K562 (cell line): Measurements from ENCODE around the gene TCHP. TPM values are rescaled to one million over a fixed set of nuclear protein-coding genes. Genes with fewer than 3 reads are reported as not detected.

Source experiments
- ATAC-seq: fragments of 200-7000 bp; cut with Tn5 transposase; 3 replicates; pipeline ENCODE4 v1.9.1; 2020; ENCODE audit warnings: moderate library complexity
- BruUV-seq: library from RNA; stranded (reverse); fragments of 400-500 nt; replicated peaks from 2 replicates; lab custom pipeline; 2021; lab: Mats Ljungman, UMichigan
- CTCF ChIA-PET: fragments of 300-600 bp; formaldehyde crosslinking; extraction: SDS; loops from one replicate; lab custom pipeline; 2021; ENCODE audit warnings: low intra/inter-chr PET ratio; lab: Yijun Ruan, JAX
- POLR2A ChIA-PET: fragments of 300-600, 350-650 bp; sonication (Branson Sonifier 250); formaldehyde crosslinking; extraction: SDS; loops from one replicate; lab custom pipeline; 2021; ENCODE audit warnings: antibody characterized with exemption, inconsistent platforms; lab: Yijun Ruan, JAX
- DNase-seq, 4 experiments: peaks; one replicate each; pipeline versions ENCODE4 v3.0.0 to v3.0.0-alpha.2; 2011 to 2018; ENCODE audit warnings: low spot score in 3 of 4, mixed read lengths in 3 of 4; ENCODE audit errors: extremely low read depth in 1 of 4
- FAIRE-seq: peaks from 2 replicates; lab custom pipeline; 2011; peaks lifted over from hg19 to GRCh38; lab: Jason Lieb, UNC
- H2AFZ ChIP-seq: 2 replicates; pipeline ENCODE4 v1.6.0; 2011; ENCODE audit warnings: low read depth, low read length, control low read depth, inconsistent platforms
- H3K27ac ChIP-seq: fragments of 200-600 bp; 3 replicates; pipeline ENCODE4 v1.8.0; 2011; ENCODE audit warnings: low read depth, mild to moderate bottlenecking, control low read depth, inconsistent platforms, low read length, moderate library complexity, mixed read lengths; ENCODE audit errors: extremely low read depth
- H3K27me3 ChIP-seq, 2 experiments: fragments of 300-600 bp in 1 of 2; 2 replicates in 1 of 2; 3 replicates in 1 of 2; pipeline versions ENCODE4 v1.6.0 to v1.8.0; 2011; ENCODE audit warnings: inconsistent platforms in 2 of 2, low read length in 2 of 2, mild to moderate bottlenecking in 1 of 2, mixed read lengths in 1 of 2, moderate library complexity in 1 of 2; ENCODE audit not compliant: control insufficient read depth in 2 of 2, insufficient read depth in 2 of 2
- H3K36me3 ChIP-seq: fragments of 300-600 bp; 3 replicates; pipeline ENCODE4 v1.8.0; 2011; ENCODE audit warnings: mild to moderate bottlenecking, low read length, inconsistent platforms; ENCODE audit not compliant: control insufficient read depth, insufficient read depth
- H3K4me1 ChIP-seq, 2 experiments: fragments of 200-600 bp in 1 of 2; replicated peaks in 1 of 2; 2 replicates in 1 of 2; 3 replicates in 1 of 2; pipeline versions ENCODE4 v1.5.1 to v1.8.0; 2011; ENCODE audit warnings: inconsistent platforms in 2 of 2, low read length in 2 of 2, mild to moderate bottlenecking in 1 of 2, mixed read lengths in 1 of 2, moderate library complexity in 1 of 2; ENCODE audit not compliant: control insufficient read depth in 2 of 2, insufficient read depth in 2 of 2
- H3K4me2 ChIP-seq: 2 replicates; pipeline ENCODE4 v1.6.1; 2011; ENCODE audit warnings: low read length, control low read depth, inconsistent platforms, mixed read lengths; ENCODE audit not compliant: insufficient read depth
- H3K4me3 ChIP-seq: fragments of 200-600 bp; sonication (generic), shearing (Covaris generic); 2 replicates; pipeline ENCODE4 v1.5.1; 2016; ENCODE audit warnings: control low read depth, inconsistent platforms
- H3K79me2 ChIP-seq: fragments of 200-600 bp; 3 replicates; pipeline ENCODE4 v1.8.0; 2011; ENCODE audit warnings: low read length, inconsistent platforms; ENCODE audit not compliant: control insufficient read depth, insufficient read depth
- H3K9ac ChIP-seq, 2 experiments: 2 replicates each; pipeline versions ENCODE4 v1.6.0 to v1.6.1; 2011; ENCODE audit warnings: low read depth in 2 of 2, low read length in 2 of 2, control low read depth in 1 of 2, inconsistent platforms in 1 of 2, mild to moderate bottlenecking in 1 of 2, mixed read lengths in 1 of 2; ENCODE audit not compliant: insufficient read depth in 1 of 2
- H3K9me1 ChIP-seq: one replicate; pipeline ENCODE4 v1.6.0; 2011; ENCODE audit warnings: inconsistent platforms, mild to moderate bottlenecking, low read length, moderate library complexity; ENCODE audit not compliant: control insufficient read depth, insufficient read depth
- H3K9me3 ChIP-seq: replicated peaks from 2 replicates; pipeline ENCODE4 v1.5.1; 2011; ENCODE audit warnings: low read depth, low read length, inconsistent platforms; ENCODE audit not compliant: control insufficient read depth, insufficient read depth
- H4K20me1 ChIP-seq: replicated peaks from 2 replicates; pipeline ENCODE4 v1.6.1; 2011; ENCODE audit warnings: low read length, inconsistent platforms, mixed read lengths; ENCODE audit not compliant: control insufficient read depth, insufficient read depth
- BCOR ChIP-seq: fragments of 450-650 bp; IDR thresholded peaks from 2 replicates; pipeline ENCODE4 v1.6.1; 2016
- CREM ChIP-seq: IDR thresholded peaks from 2 replicates; pipeline ENCODE4 v1.6.1; 2014; ENCODE audit warnings: antibody characterized with exemption, low read depth
- ELF4 ChIP-seq: fragments of 450-650 bp; formaldehyde crosslinking; IDR thresholded peaks from 2 replicates; pipeline ENCODE4 v1.4.0; 2022; ENCODE audit warnings: missing genetic modification characterization
- HIVEP1 ChIP-seq: fragments of 250-450 bp; sonication (Bioruptor Pico); IDR thresholded peaks from 2 replicates; pipeline ENCODE4 v1.4.0; 2020; ENCODE audit warnings: mild to moderate bottlenecking
- MLX ChIP-seq, 2 experiments: fragments of 450-650 bp in 1 of 2; sonication (generic) in 1 of 2; formaldehyde crosslinking; conservative IDR thresholded peaks; 2 replicates each; pipeline versions ENCODE4 v1.4.0 to v1.8.1; 2020 to 2022; ENCODE audit warnings: mild to moderate bottlenecking in 1 of 2, missing genetic modification reagents in 1 of 2
- NFATC3 ChIP-seq: fragments of 450-650 bp; IDR thresholded peaks from 2 replicates; pipeline ENCODE4 v1.6.1; 2017; ENCODE audit warnings: mild to moderate bottlenecking
- NFE2 ChIP-seq: IDR thresholded peaks from 2 replicates; pipeline ENCODE4 v1.6.1; 2014; ENCODE audit warnings: antibody characterized with exemption, low read depth
- NR2F6 ChIP-seq: fragments of 450-650 bp; formaldehyde crosslinking; IDR thresholded peaks from 2 replicates; pipeline ENCODE4 v1.4.0; 2020; ENCODE audit warnings: mild to moderate bottlenecking
- PHB ChIP-seq: fragments of 250-450 bp; sonication (Bioruptor Pico); IDR thresholded peaks from 2 replicates; pipeline ENCODE4 v1.5.0; 2021
- POLR2AphosphoS2 ChIP-seq: IDR thresholded peaks from 2 replicates; pipeline ENCODE4 v1.6.1; 2012; ENCODE audit warnings: low read length, improper control_type of control experiment
- RBM17 ChIP-seq: fragments of 200-400 bp; formaldehyde crosslinking; IDR thresholded peaks from 2 replicates; pipeline ENCODE4 v1.6.1; 2017; ENCODE audit warnings: low read depth, mild to moderate bottlenecking, low read length, borderline replicate concordance
- REST ChIP-seq, 2 experiments: fragments of 450-650 bp; formaldehyde crosslinking in 1 of 2; IDR thresholded peaks; 2 replicates each; pipeline versions ENCODE4 v1.4.0 to v1.6.1; 2014 to 2020; ENCODE audit warnings: mild to moderate bottlenecking in 2 of 2, borderline replicate concordance in 1 of 2, low read depth in 1 of 2
- SPI1 ChIP-seq: IDR thresholded peaks from 2 replicates; pipeline ENCODE4 v1.6.1; 2011; ENCODE audit warnings: low read depth, low read length, control low read depth, borderline replicate concordance
- YY1 ChIP-seq, 3 experiments: IDR thresholded peaks; 2 replicates each; pipeline ENCODE4 v1.6.1; 2011; ENCODE audit warnings: low read length in 2 of 3, mild to moderate bottlenecking in 2 of 3, moderate library complexity in 2 of 3, borderline replicate concordance in 1 of 3, control low read depth in 1 of 3, low read depth in 1 of 3; ENCODE audit not compliant: insufficient read depth in 3 of 3, insufficient replicate concordance in 2 of 3, control insufficient read depth in 1 of 3, insufficient read length in 1 of 3; ENCODE audit errors: extremely low read depth in 1 of 3
- ZSCAN32 ChIP-seq: fragments of 450-650 bp; formaldehyde crosslinking; IDR thresholded peaks from 2 replicates; pipeline ENCODE4 v1.4.0; 2020; ENCODE audit warnings: mild to moderate bottlenecking, moderate library complexity
- WGBS: fragments of 100-300 bp; shearing (Covaris generic); methylation state at CpG from one replicate; pipeline ENCODE4 v1.1.6; 2016; ENCODE audit warnings: low coverage, mixed read lengths; ENCODE audit not compliant: insufficient coverage; ENCODE audit errors: missing lambda C conversion rate; 5-methylcytosine and 5-hydroxymethylcytosine counted together
- in situ Hi-C: fragments of 300-500 bp; cut with MboI; formaldehyde crosslinking; loops from 4 replicates; pipeline ENCODE4 v1.15.0; 2018; ENCODE audit warnings: inconsistent platforms, mixed read lengths
- intact Hi-C: fragments of 100-400 bp; cut with micrococcal nuclease; formaldehyde crosslinking; loops from 2 replicates; pipeline ENCODE4 v1.14.2; 2022
- polyA plus RNA-seq, 8 experiments: library from polyadenylated mRNA; depleted of rRNA in 4 of 8; stranded (reverse) in 5 of 8; unstranded in 3 of 8; fragments of >200 nt; fragmentation: Nextera tagmentation in 2 of 8; fragmentation: Illumina TruSeq in 1 of 8; extraction: Ambion mirVana in 2 of 8; extraction: Trizol in 1 of 8; gene quantifications; 2 replicates each; pipeline versions ENCODE4 v1.2.1 to v1.2.3, GENCODE V29; 2011 to 2014; ENCODE audit warnings: inconsistent platforms in 1 of 8, missing spikeins in 1 of 8
- total RNA-seq, 7 experiments: library from RNA; depleted of rRNA in 6 of 7; stranded (reverse); fragments of >200 nt in 6 of 7; fragmentation: Illumina TruSeq in 2 of 7; extraction: Trizol in 2 of 7; gene quantifications; 2 replicates each; pipeline versions ENCODE4 v1.2.1 to v1.2.3, GENCODE V29; 2011 to 2021; ENCODE audit warnings: low replicate concordance in 1 of 7

TCHP gene
- total and polyA plus RNA-seq, 9 of the 15 experiments (the other 6 are each of a cell fraction or from before 2014, with no cell fraction given) = 3.4 to 30.4 (median 19.7) TPM

GRCh38 chr12:109892165-109892715 is 7.8 kb upstream of the TCHP start:
- H3K27ac ChIP-seq = no peak overlapping the region
- ATAC-seq (no peak), DNase-seq (no peak), FAIRE-seq (no peak)
- no TSS peak for BruUV-seq
- no peak overlapping the region for H2AFZ ChIP-seq
- intact Hi-C loops = no loop called here
- in situ Hi-C loops = no loop called here
- no peaks in the 10 kb centered on the region for H3K36me3 ChIP-seq
- H3K9me1 ChIP-seq = no peaks in the 10 kb centered on the region
- ChIA-PET POLR2A (interaction anchor here (0.6 to 1.5 kb wide), 2 partner anchors 22 to 32 kb away, joined by 3 read pairs; no protein-coding TSS in a partner anchor), CTCF (no interaction called here)
- no peaks in the 10 kb centered on the region for H4K20me1 ChIP-seq
- no peak overlapping the region for H3K4me3 ChIP-seq
- WGBS = 7% methylated on average over 1 of the region's 1 CpG
- no peak overlapping the region for H3K9ac ChIP-seq
- H3K79me2 ChIP-seq = no peaks in the 10 kb centered on the region
- peaks cover 4 to 20% of the 10 kb centered on the region in 2 experiments for H3K27me3 ChIP-seq
- H3K4me2 ChIP-seq = no peak overlapping the region
- H3K9me3 ChIP-seq = no peaks in the 10 kb centered on the region
- peaks cover 0 to 9% of the 10 kb centered on the region in 2 experiments; a peak in 2 of 5 replicates for H3K4me1 ChIP-seq
- no peak for TF ChIP-seq RBM17
- no peak for TF ChIP-seq NFATC3
- no peak for TF ChIP-seq NR2F6 (CRISPR knock-in tag)
- TF ChIP-seq POLR2AphosphoS2 = no peak
- TF ChIP-seq MLX (CRISPR knock-in tag; conservative IDR thresholded peaks at IDR 0.05) = no peak
- TF ChIP-seq CREM = no peak
- no peak for TF ChIP-seq NFE2
- TF ChIP-seq YY1 (IDR thresholded peaks at IDR 0.05; ENCODE audit: borderline replicate concordance in 1 of 3, control insufficient read depth in 1 of 3, extremely low read depth in 1 of 3, insufficient read depth in 3 of 3, insufficient read length in 1 of 3, insufficient replicate concordance in 2 of 3, low read depth in 1 of 3, low read length in 2 of 3) = no peak
- TF ChIP-seq HIVEP1 = no peak
- no peak for TF ChIP-seq ELF4 (CRISPR knock-in tag)
- TF ChIP-seq BCOR = no peak
- TF ChIP-seq PHB (CRISPR knock-in tag) = no peak
- no peak for TF ChIP-seq SPI1
- no peak for TF ChIP-seq ZSCAN32 (CRISPR knock-in tag)
- TF ChIP-seq REST (IDR thresholded peaks at IDR 0.05; ENCODE audit: borderline replicate concordance) = no peak
- no peak for TF ChIP-seq REST (CRISPR knock-in tag; IDR thresholded peaks at IDR 0.05; ENCODE audit: low read depth)
